Activated naive CD4-positive, alpha-beta T cell treated with anti-CD3 and anti-CD28 coated beads, Interleukin-2, amount 10 ng/mL, durations not matched to agents 5 hours and 36 hours (primary cell): ENCODE results near the gene PFN4. TPM values are rescaled to one million over a fixed set of nuclear protein-coding genes. Genes with fewer than 3 reads are reported as not detected.

Source experiments
- total RNA-seq, 2 experiments: library from RNA; stranded (reverse); gene quantifications; one replicate each; pipeline ENCODE4 v1.2.3, GENCODE V29; 2021

Gene PFN4
- not detected for total RNA-seq

DNA sequence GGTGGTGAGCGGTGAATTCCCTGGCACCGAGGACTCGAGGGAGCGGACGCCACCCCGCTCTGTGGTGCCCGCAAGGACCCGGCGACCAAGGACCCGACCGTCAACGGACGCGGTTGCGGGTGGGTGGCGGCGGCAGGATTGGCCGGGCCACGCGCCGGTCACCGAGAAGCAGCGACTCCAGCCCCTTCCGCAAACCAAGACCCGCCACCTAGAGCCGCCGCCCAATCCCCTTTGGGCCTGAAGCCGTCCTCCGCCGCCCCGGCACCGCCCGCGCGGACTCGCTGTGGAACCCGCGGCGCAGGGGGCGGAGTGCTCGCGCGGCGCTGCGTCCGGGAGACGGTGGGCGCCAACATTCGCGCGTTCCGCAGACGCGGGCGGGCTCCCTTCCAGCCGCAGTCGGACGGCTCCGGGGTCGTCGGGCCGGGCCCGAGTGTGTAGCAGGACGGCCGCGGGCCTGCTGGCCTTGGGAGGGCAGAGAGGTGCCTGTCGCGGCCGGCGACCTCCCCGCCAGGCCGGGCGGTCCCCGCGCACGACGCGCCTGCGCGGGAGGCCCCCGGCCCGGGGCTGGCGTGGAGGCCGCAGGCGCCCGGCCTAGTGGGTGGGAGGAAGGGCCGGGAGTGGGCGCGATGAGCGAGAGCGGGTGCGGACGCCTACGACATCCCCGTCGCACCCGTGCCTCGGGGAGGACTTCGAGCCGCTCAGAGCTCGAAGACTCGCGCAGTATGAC is at the start of gene PFN4, which contains the start of gene FAM228B:
TSS of gene PFN4 (minus strand) at position 140 of the 727 bp plus-strand sequence. CDS start 799 bp downstream, outside the sequence.
TSS of gene FAM228B (plus strand) at position 275 of the 727 bp plus-strand sequence. CDS start 893 bp downstream, outside the sequence.

GRCh38 chr2:24084386-24085199 is 38.5 kb downstream of the PFN4 start, which contains the start of gene TP53I3:
TP53I3 (minus strand) TSS chr2:24084834; CDS start chr2:24084326, 508 bp downstream.

DNA sequence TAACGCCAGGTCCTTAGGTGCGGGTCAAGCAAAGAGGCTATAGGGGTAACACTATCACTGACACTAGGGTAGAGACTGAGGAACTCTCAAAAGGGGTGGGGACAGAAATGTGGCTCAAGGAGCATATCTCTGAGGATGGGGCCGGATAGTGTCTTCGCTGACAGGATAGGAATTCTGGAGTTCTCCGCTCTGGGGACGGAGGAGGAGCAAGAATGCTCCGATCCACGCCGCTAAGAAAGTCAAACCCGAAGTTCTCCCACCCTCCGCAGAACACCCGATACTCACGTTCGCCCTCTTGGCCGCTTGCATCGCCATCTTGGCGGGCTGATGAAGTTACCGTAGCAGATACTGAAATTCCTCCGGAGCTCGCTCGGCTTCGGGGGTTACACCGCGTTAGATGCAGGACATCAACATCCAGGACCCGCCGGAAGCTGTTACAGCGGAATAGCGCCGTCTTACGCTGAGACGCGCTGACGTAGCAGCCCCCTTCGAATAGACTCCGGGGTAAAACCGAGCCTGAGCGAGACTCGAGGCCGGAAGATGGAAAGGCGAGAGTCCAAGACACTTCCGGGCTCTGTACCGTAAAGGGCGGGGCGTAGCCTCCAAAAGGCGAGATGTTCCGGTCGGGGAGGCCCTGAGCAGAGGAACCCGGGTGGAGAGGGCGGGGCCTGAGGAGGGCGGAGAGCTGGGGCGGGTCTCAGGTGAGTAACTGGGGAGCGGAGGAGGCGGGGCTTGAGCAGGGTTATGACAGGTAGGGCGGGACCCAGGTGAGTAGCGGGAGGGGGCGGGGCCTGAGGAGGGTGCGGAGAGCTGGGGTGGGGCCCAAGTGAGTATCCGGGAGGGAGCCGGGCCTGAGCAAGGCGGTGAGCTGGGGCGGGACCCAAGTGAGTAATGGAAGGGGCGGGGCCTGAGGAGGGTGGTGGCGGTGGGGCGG is 47.0 kb downstream of the PFN4 start, which contains the start of gene SF3B6:
TSS of gene SF3B6 (minus strand) at position 412 of the 934 bp plus-strand sequence. CDS start at position 315, 97 bp downstream.

Other genes starting within 250 kb of the PFN4 start
- gene ATAD2B, start 196.2 kb downstream of the PFN4 start, total RNA-seq, result 10 to 100 TPM; 24.4 to 26.0 TPM
- 10 to 100 TPM; 13.8 to 13.9 TPM for gene UBXN2A, start 182.9 kb downstream of the PFN4 start, total RNA-seq
- gene MFSD2B, start 113.2 kb downstream of the PFN4 start, total RNA-seq, result not detected
- 10 to 100 TPM; 16.3 to 17.6 TPM for gene WDCP, start 75.9 kb downstream of the PFN4 start, total RNA-seq
- gene FKBP1B, start 73.6 kb downstream of the PFN4 start, total RNA-seq, result under 1 TPM; 0.43 to 0.58 TPM
- gene SF3B6, start 47.0 kb downstream of the PFN4 start, total RNA-seq, result 10 to 100 TPM; 73.0 to 76.0 TPM
- gene TP53I3, start 38.5 kb downstream of the PFN4 start, total RNA-seq, result 1 to 10 TPM; 1.3 to 3.1 TPM
- 10 to 100 TPM in 1 of 2 experiments, 1 to 10 TPM in 1; 8.8 to 10.1 TPM for gene FAM228B, start 135 bp upstream of the PFN4 start, total RNA-seq
- under 1 TPM in 1 of 2 experiments, not detected in 1; 0.14 TPM for gene FAM228A, start 51.7 kb upstream of the PFN4 start, total RNA-seq
- gene ITSN2, start 237.2 kb upstream of the PFN4 start, total RNA-seq, result 10 to 100 TPM; 75.9 to 77.2 TPM